H9 (cell line): ENCODE results near the gene EIF3CL. TPM values are rescaled to one million over a fixed set of nuclear protein-coding genes. Genes with fewer than 3 reads are reported as not detected.
"Not testable (repeated sequence)": the region's sequence is repeated elsewhere in the genome, so short reads cannot be mapped to it uniquely, and the experiment has no call there.

Source experiments
- DNase-seq: peaks from one replicate; pipeline ENCODE4 v3.0.0-alpha.2; 2017
- H2AFZ ChIP-seq: one replicate; pipeline ENCODE4 v1.6.1; 2013; ENCODE audit warnings: mild to moderate bottlenecking, low read length, control low read depth, moderate library complexity
- H2AK5ac ChIP-seq: 2 replicates; pipeline ENCODE4 v1.6.1; 2013; ENCODE audit warnings: low read length, control low read depth, mixed read lengths; ENCODE audit not compliant: insufficient read length
- H2BK120ac ChIP-seq: one replicate; pipeline ENCODE4 v1.6.1; 2013; ENCODE audit warnings: low read depth, mild to moderate bottlenecking, low read length, control low read depth, inconsistent platforms; ENCODE audit not compliant: poor library complexity, severe bottlenecking
- H2BK12ac ChIP-seq: 2 replicates; pipeline ENCODE4 v1.6.1; 2013; ENCODE audit warnings: low read length, control low read depth, mixed read lengths, low read depth; ENCODE audit not compliant: insufficient read length
- H2BK15ac ChIP-seq: 2 replicates; pipeline ENCODE4 v1.6.1; 2013; ENCODE audit warnings: low read depth, low read length, control low read depth
- H2BK20ac ChIP-seq: one replicate; pipeline ENCODE4 v1.6.1; 2013; ENCODE audit warnings: low read depth, mild to moderate bottlenecking, low read length, control low read depth, inconsistent platforms; ENCODE audit not compliant: poor library complexity, severe bottlenecking
- H2BK5ac ChIP-seq: 2 replicates; pipeline ENCODE4 v1.6.1; 2013; ENCODE audit warnings: low read length, control low read depth, mixed read lengths; ENCODE audit not compliant: insufficient read length
- H3K14ac ChIP-seq: 2 replicates; pipeline ENCODE4 v1.6.1; 2013; ENCODE audit warnings: low read length, control low read depth; ENCODE audit not compliant: insufficient read depth
- H3K18ac ChIP-seq: 2 replicates; pipeline ENCODE4 v1.6.1; 2013; ENCODE audit warnings: low read depth, mild to moderate bottlenecking, mixed read lengths, low read length, control low read depth; ENCODE audit not compliant: insufficient read length
- H3K23ac ChIP-seq: 2 replicates; pipeline ENCODE4 v1.6.1; 2013; ENCODE audit warnings: low read length, control low read depth, mixed read lengths, low read depth; ENCODE audit not compliant: insufficient read length
- H3K23me2 ChIP-seq: 2 replicates; pipeline ENCODE4 v1.6.1; 2013; ENCODE audit warnings: low read depth, mild to moderate bottlenecking, mixed read lengths, low read length, control low read depth; ENCODE audit not compliant: insufficient read length, poor library complexity, severe bottlenecking
- H3K27ac ChIP-seq: 2 replicates; pipeline ENCODE4 v1.5.1; 2013; ENCODE audit warnings: low read length, control low read depth, mixed read lengths, low read depth; ENCODE audit not compliant: insufficient read length
- H3K27me3 ChIP-seq: 2 replicates; pipeline ENCODE4 v1.6.1; 2013; ENCODE audit warnings: low read length, control low read depth, inconsistent platforms; ENCODE audit not compliant: insufficient read depth
- H3K4ac ChIP-seq: 2 replicates; pipeline ENCODE4 v1.6.1; 2013; ENCODE audit warnings: low read depth, mild to moderate bottlenecking, control low read depth, inconsistent platforms, low read length, moderate library complexity
- H3K4me1 ChIP-seq: 2 replicates; pipeline ENCODE4 v1.6.1; 2013; ENCODE audit warnings: low read length, control low read depth, inconsistent platforms; ENCODE audit not compliant: insufficient read depth
- H3K4me2 ChIP-seq: 2 replicates; pipeline ENCODE4 v1.6.1; 2013; ENCODE audit warnings: low read length, control low read depth, mixed read lengths; ENCODE audit not compliant: insufficient read length, insufficient read depth
- H3K56ac ChIP-seq: 2 replicates; pipeline ENCODE4 v1.6.1; 2013; ENCODE audit warnings: low read depth, mild to moderate bottlenecking, mixed read lengths, low read length, control low read depth; ENCODE audit not compliant: insufficient read length
- H3K79me1 ChIP-seq: 2 replicates; pipeline ENCODE4 v1.6.1; 2013; ENCODE audit warnings: low read depth, mild to moderate bottlenecking, moderate library complexity, low read length, control low read depth, inconsistent platforms; ENCODE audit not compliant: insufficient read depth, poor library complexity, severe bottlenecking
- H3K79me2 ChIP-seq: 2 replicates; pipeline ENCODE4 v1.6.1; 2013; ENCODE audit warnings: low read length, control low read depth, inconsistent platforms; ENCODE audit not compliant: insufficient read depth
- H3K9ac ChIP-seq: 2 replicates; pipeline ENCODE4 v1.6.1; 2013; ENCODE audit warnings: low read length, control low read depth, mixed read lengths; ENCODE audit not compliant: insufficient read length; ENCODE audit errors: extremely low read depth
- H3K9me3 ChIP-seq: one replicate; pipeline ENCODE4 v1.6.1; 2013; ENCODE audit warnings: low read depth, low read length, inconsistent platforms; ENCODE audit not compliant: control insufficient read depth
- H3T11ph ChIP-seq: one replicate; pipeline ENCODE4 v1.6.1; 2013; ENCODE audit warnings: mild to moderate bottlenecking, low read length, control low read depth, inconsistent platforms
- H4K20me1 ChIP-seq: one replicate; pipeline ENCODE4 v1.6.1; 2013; ENCODE audit not compliant: control insufficient read depth, insufficient read length, insufficient read depth
- H4K5ac ChIP-seq: 2 replicates; pipeline ENCODE4 v1.6.1; 2013; ENCODE audit warnings: low read depth, mild to moderate bottlenecking, mixed read lengths, low read length, control low read depth; ENCODE audit not compliant: insufficient read length
- H4K8ac ChIP-seq: replicated peaks from 2 replicates; pipeline ENCODE4 v1.6.1; 2013; ENCODE audit warnings: low read length, control low read depth, mixed read lengths, low read depth; ENCODE audit not compliant: insufficient read length
- H4K91ac ChIP-seq: 2 replicates; pipeline ENCODE4 v1.6.1; 2013; ENCODE audit warnings: low read depth, mild to moderate bottlenecking, moderate library complexity, mixed read lengths, low read length, control low read depth; ENCODE audit not compliant: insufficient read length
- H3K27ac Mint-ChIP-seq, 3 experiments: 2 replicates in 2 of 3; 3 replicates in 1 of 3; pipeline ENCODE4 v1.8.0; 2020 to 2021; ENCODE audit warnings: mixed read lengths in 3 of 3, mild to moderate bottlenecking in 1 of 3, moderate library complexity in 1 of 3
- H3K27me3 Mint-ChIP-seq: 2 replicates; pipeline ENCODE4 v1.8.0; 2021; ENCODE audit warnings: low read depth, mild to moderate bottlenecking, moderate library complexity, mixed read lengths
- H3K36me3 Mint-ChIP-seq, 3 experiments: 2 replicates in 2 of 3; 3 replicates in 1 of 3; pipeline ENCODE4 v1.8.0; 2020 to 2021; ENCODE audit warnings: low read depth in 3 of 3, mixed read lengths in 3 of 3; ENCODE audit not compliant: insufficient read depth in 1 of 3
- H3K4me1 Mint-ChIP-seq, 2 experiments: 2 replicates each; pipeline ENCODE4 v1.8.0; 2020; ENCODE audit warnings: mixed read lengths in 2 of 2
- H3K4me3 Mint-ChIP-seq, 2 experiments: 2 replicates in 1 of 2; 3 replicates in 1 of 2; pipeline ENCODE4 v1.8.0; 2020 to 2021; ENCODE audit warnings: mild to moderate bottlenecking in 2 of 2, mixed read lengths in 2 of 2, moderate library complexity in 1 of 2
- H3K9me3 Mint-ChIP-seq, 2 experiments: 2 replicates in 1 of 2; 3 replicates in 1 of 2; pipeline ENCODE4 v1.8.0; 2020; ENCODE audit warnings: mild to moderate bottlenecking in 2 of 2, mixed read lengths in 2 of 2, moderate library complexity in 1 of 2
- WGBS: extraction: QIAGEN DNeasy Blood & Tissue Kit; methylation state at CpG from one replicate; pipeline ENCODE4 v1.1.7; 2013; ENCODE audit warnings: missing lambda C conversion rate, low lambda C conversion rate, mixed read lengths; ENCODE audit not compliant: insufficient read length; ENCODE audit errors: extremely low coverage; 5-methylcytosine and 5-hydroxymethylcytosine counted together
- total RNA-seq: library from RNA; stranded (reverse); gene quantifications from 2 replicates; pipeline ENCODE4 v1.2.1, GENCODE V29; 2021

EIF3CL gene
- total RNA-seq, 1 experiment from 2014 or later = 105 TPM

- H3K36me3 Mint-ChIP-seq, H2BK15ac ChIP-seq, H4K5ac ChIP-seq, H2BK120ac ChIP-seq, H3K4me1 Mint-ChIP-seq, H4K91ac ChIP-seq, H3K27me3 ChIP-seq, H3K14ac ChIP-seq, H2BK12ac ChIP-seq, H3K23ac ChIP-seq, H2AK5ac ChIP-seq, H3K9ac ChIP-seq, H3T11ph ChIP-seq, DNase-seq, H3K23me2 ChIP-seq, H3K27ac ChIP-seq, H4K20me1 ChIP-seq, H2AFZ ChIP-seq, H3K9me3 Mint-ChIP-seq, H3K18ac ChIP-seq, H3K79me1 ChIP-seq, H3K9me3 ChIP-seq, H3K79me2 ChIP-seq, H3K4me1 ChIP-seq, H3K4ac ChIP-seq, H3K27ac Mint-ChIP-seq, H2BK20ac ChIP-seq, H3K56ac ChIP-seq, H3K4me2 ChIP-seq, H4K8ac ChIP-seq, H3K4me3 Mint-ChIP-seq, H2BK5ac ChIP-seq, H3K27me3 Mint-ChIP-seq: not testable (repeated sequence)
- no CpG with 5 or more reads among the region's 5 CpGs for WGBS
Measured at GRCh38 chr16:28336940-28337710, 66.5 kb downstream of the EIF3CL start.

- not testable (repeated sequence) for H3K4me3 Mint-ChIP-seq, H3K4me1 Mint-ChIP-seq, H3K9me3 Mint-ChIP-seq, H3K9ac ChIP-seq, H4K91ac ChIP-seq, H3K27me3 ChIP-seq, H3K27ac ChIP-seq, H3K23me2 ChIP-seq, H2AFZ ChIP-seq, H3K18ac ChIP-seq, H2BK20ac ChIP-seq, H3K27me3 Mint-ChIP-seq, H2BK120ac ChIP-seq, H3K4me1 ChIP-seq, H2BK15ac ChIP-seq, H2BK5ac ChIP-seq, H3K23ac ChIP-seq, H3K56ac ChIP-seq, H4K8ac ChIP-seq, H3T11ph ChIP-seq, H3K4me2 ChIP-seq, H3K27ac Mint-ChIP-seq, H2BK12ac ChIP-seq, H4K5ac ChIP-seq, H3K36me3 Mint-ChIP-seq, DNase-seq, H3K79me1 ChIP-seq, H3K14ac ChIP-seq, H2AK5ac ChIP-seq, H4K20me1 ChIP-seq, H3K79me2 ChIP-seq, H3K9me3 ChIP-seq, H3K4ac ChIP-seq
- no CpG with 5 or more reads among the region's 8 CpGs for WGBS
Measured at GRCh38 chr16:28335678-28336077, 68.0 kb downstream of the EIF3CL start.
